Measurements from ENCODE around the gene GGT7. TPM values are rescaled to one million over a fixed set of nuclear protein-coding genes. Genes with fewer than 3 reads are reported as not detected.

Gene GGT7
- total RNA-seq, 1 donor from 2014 or later: 17.3 TPM

GRCh38 chr20:34829191-34829590, 43.5 kb downstream of the GGT7 start:
- Histone ChIP-seq H3K79me2 (ENCODE audit: insufficient read depth, low read length) (peaks cover 11% of the 10 kb centered on the region), H3K4me1 (ENCODE audit: insufficient read depth, low read length) (no peaks in the 10 kb centered on the region), H3K4me3 (ENCODE audit: insufficient read depth, low read depth, low read length) (no peak overlapping the region), H3K27ac (ENCODE audit: low read depth, low read length) (no peak overlapping the region), H3K27me3 (ENCODE audit: insufficient read depth, low read length) (peaks cover 23% of the 10 kb centered on the region), H3K9me3 (ENCODE audit: insufficient read depth, low read depth, low read length) (no peaks in the 10 kb centered on the region), H4K20me1 (ENCODE audit: insufficient read depth, low read length) (peaks cover 6% of the 10 kb centered on the region), H3K9ac (ENCODE audit: low read length) (no peak overlapping the region), H3K36me3 (ENCODE audit: insufficient read depth, low read length) (no peaks in the 10 kb centered on the region), H3K4me2 (ENCODE audit: low read length) (no peak overlapping the region), H2AFZ (ENCODE audit: low read depth, low read length) (no peak overlapping the region)
- Mint-ChIP-seq H3K36me3 (ENCODE audit: low read depth, unreplicated experiment) (peaks cover 2% of the 10 kb centered on the region), H3K27me3 (ENCODE audit: low read depth, unreplicated experiment) (peaks cover 16% of the 10 kb centered on the region), H3K4me3 (ENCODE audit: unreplicated experiment) (no peak overlapping the region), H3K27ac (ENCODE audit: unreplicated experiment) (no peak overlapping the region), H3K9me3 (ENCODE audit: unreplicated experiment) (no peaks in the 10 kb centered on the region), H3K4me1 (ENCODE audit: low read depth, unreplicated experiment) (peaks cover 1% of the 10 kb centered on the region)
- DNase-seq (ENCODE audit: low read depth) (no peak), FAIRE-seq (no peak)
- TF ChIP-seq EZH2 (IDR thresholded peaks at IDR 0.05; ENCODE audit: insufficient read depth, low read length): no peak
- TF ChIP-seq, protein P1, sequence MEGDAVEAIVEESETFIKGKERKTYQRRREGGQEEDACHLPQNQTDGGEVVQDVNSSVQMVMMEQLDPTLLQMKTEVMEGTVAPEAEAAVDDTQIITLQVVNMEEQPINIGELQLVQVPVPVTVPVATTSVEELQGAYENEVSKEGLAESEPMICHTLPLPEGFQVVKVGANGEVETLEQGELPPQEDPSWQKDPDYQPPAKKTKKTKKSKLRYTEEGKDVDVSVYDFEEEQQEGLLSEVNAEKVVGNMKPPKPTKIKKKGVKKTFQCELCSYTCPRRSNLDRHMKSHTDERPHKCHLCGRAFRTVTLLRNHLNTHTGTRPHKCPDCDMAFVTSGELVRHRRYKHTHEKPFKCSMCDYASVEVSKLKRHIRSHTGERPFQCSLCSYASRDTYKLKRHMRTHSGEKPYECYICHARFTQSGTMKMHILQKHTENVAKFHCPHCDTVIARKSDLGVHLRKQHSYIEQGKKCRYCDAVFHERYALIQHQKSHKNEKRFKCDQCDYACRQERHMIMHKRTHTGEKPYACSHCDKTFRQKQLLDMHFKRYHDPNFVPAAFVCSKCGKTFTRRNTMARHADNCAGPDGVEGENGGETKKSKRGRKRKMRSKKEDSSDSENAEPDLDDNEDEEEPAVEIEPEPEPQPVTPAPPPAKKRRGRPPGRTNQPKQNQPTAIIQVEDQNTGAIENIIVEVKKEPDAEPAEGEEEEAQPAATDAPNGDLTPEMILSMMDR (IDR thresholded peaks at IDR 0.05; ENCODE audit: insufficient read depth, low read depth, low read length): no peak

GRCh38 chr20:34825530-34826362, 46.9 kb downstream of the GGT7 start, which contains the start of gene NCOA6:
Gene NCOA6 (minus strand): TSS chr20:34825651. CDS start chr20:34782355, 43,296 bp downstream.
- H3K27me3 Mint-ChIP-seq (ENCODE audit: low read depth, unreplicated experiment): peaks cover 2% of the 10 kb centered on the region
- H3K27ac ChIP-seq (ENCODE audit: low read depth, low read length): peak within 1 kb of the TSS; percentile 86
- peak within 1 kb of the TSS; percentile 91 for H2AFZ ChIP-seq (ENCODE audit: low read depth, low read length)
- FAIRE-seq: no peak
- H3K36me3 ChIP-seq (ENCODE audit: insufficient read depth, low read length): no peaks in the 10 kb centered on the region
- H3K4me3 ChIP-seq (ENCODE audit: insufficient read depth, low read depth, low read length): peak within 1 kb of the TSS; percentile 98
- peaks cover 39% of the 10 kb centered on the region for H4K20me1 ChIP-seq (ENCODE audit: insufficient read depth, low read length)
- TF ChIP-seq, protein P1 (IDR thresholded peaks at IDR 0.05; ENCODE audit: insufficient read depth, low read depth, low read length): no peak
- TF ChIP-seq EZH2 (IDR thresholded peaks at IDR 0.05; ENCODE audit: insufficient read depth, low read length): no peak
- peaks cover 9% of the 10 kb centered on the region for H3K36me3 Mint-ChIP-seq (ENCODE audit: low read depth, unreplicated experiment)
- peak within 1 kb of the TSS; percentile 96 for H3K9ac ChIP-seq (ENCODE audit: low read length)
- H3K27me3 ChIP-seq (ENCODE audit: insufficient read depth, low read length): peaks cover 4% of the 10 kb centered on the region
- peak within 1 kb of the TSS; percentile 96 for H3K4me2 ChIP-seq (ENCODE audit: low read length)
- no peaks in the 10 kb centered on the region for H3K9me3 Mint-ChIP-seq (ENCODE audit: unreplicated experiment)
- H3K4me1 ChIP-seq (ENCODE audit: insufficient read depth, low read length): no peaks in the 10 kb centered on the region
- peaks cover 13% of the 10 kb centered on the region for H3K4me1 Mint-ChIP-seq (ENCODE audit: low read depth, unreplicated experiment)
- peak within 1 kb of the TSS; percentile 99 for H3K4me3 Mint-ChIP-seq (ENCODE audit: unreplicated experiment)
- DNase-seq (ENCODE audit: low read depth): peak; percentile 51
- no peaks in the 10 kb centered on the region for H3K9me3 ChIP-seq (ENCODE audit: insufficient read depth, low read depth, low read length)
- peaks cover 45% of the 10 kb centered on the region for H3K79me2 ChIP-seq (ENCODE audit: insufficient read depth, low read length)
- peak within 1 kb of the TSS; percentile 84 for H3K27ac Mint-ChIP-seq (ENCODE audit: unreplicated experiment)
